Heart right ventricle (tissue), 16 donors: ENCODE measurements around the gene EFNA4. TPM values are rescaled to one million over a fixed set of nuclear protein-coding genes. Genes with fewer than 3 reads are reported as not detected.

ENCODE experiments used
- ATAC-seq, 8 donors: fragments of 200-7000 bp; cut with Tn5 transposase; one replicate each; pipeline ENCODE4 v1.9.1; 2020; ENCODE audit warnings: mild to moderate bottlenecking in 8 of 8, moderate library complexity in 8 of 8, moderate number of reproducible peaks in 1 of 8
- DNase-seq, 2 donors: peaks; one replicate each; pipeline ENCODE4 v3.0.0-alpha.2; 2020
- H3K27ac ChIP-seq, 10 donors: fragments of 200-600 bp; sonication (generic) in 2 of 10; one replicate each; pipeline versions ENCODE4 v1.5.0 to v1.8.0; 2020 to 2022; ENCODE audit warnings: mild to moderate bottlenecking in 3 of 10
- H3K27me3 ChIP-seq, 7 donors: fragments of 200-600 bp; one replicate each; pipeline ENCODE4 v1.8.0; 2021 to 2022; ENCODE audit warnings: mild to moderate bottlenecking in 2 of 7
- H3K36me3 ChIP-seq, 9 donors: fragments of 200-600 bp; sonication (generic) in 1 of 9; one replicate each; pipeline versions ENCODE4 v1.5.0 to v1.8.0; 2020 to 2022; ENCODE audit warnings: mild to moderate bottlenecking in 2 of 9
- H3K4me1 ChIP-seq, 9 donors: fragments of 200-600 bp; sonication (generic) in 1 of 9; one replicate each; pipeline versions ENCODE4 v1.5.0 to v1.8.0; 2020 to 2022; ENCODE audit warnings: mild to moderate bottlenecking in 4 of 9
- H3K4me3 ChIP-seq, 10 donors: fragments of 200-600 bp; sonication (generic) in 2 of 10; one replicate each; pipeline versions ENCODE4 v1.5.0 to v1.8.0; 2020 to 2022; ENCODE audit warnings: mild to moderate bottlenecking in 7 of 10, moderate library complexity in 2 of 10
- H3K9me3 ChIP-seq, 11 donors: fragments of 200-600 bp in 10 of 11; sonication (generic) in 2 of 11; one replicate each; pipeline versions ENCODE4 v1.5.0 to v1.8.0; 2013 to 2022; ENCODE audit warnings: mild to moderate bottlenecking in 2 of 11, control low read depth in 1 of 11, moderate library complexity in 1 of 11
- CTCF ChIP-seq, 9 donors: fragments of 200-600 bp; sonication (generic) in 2 of 9; IDR thresholded peaks; one replicate each; pipeline versions ENCODE4 v1.5.0 to v1.8.0; 2021 to 2022; ENCODE audit warnings: antibody characterized with exemption in 9 of 9, mild to moderate bottlenecking in 5 of 9, moderate library complexity in 1 of 9
- WGBS, 2 donors: extraction: QIAGEN DNeasy Blood & Tissue Kit; methylation state at CpG; one replicate each; pipeline ENCODE4 v1.1.7; 2013; ENCODE audit warnings: inconsistent platforms in 1 of 2; 5-methylcytosine and 5-hydroxymethylcytosine counted together
- intact Hi-C, 10 donors: fragments of 100-400 bp; cut with DNase I; formaldehyde crosslinking; loops; one replicate each; pipeline versions ENCODE4 v1.11.1 to v1.14.2; 2022
- polyA plus RNA-seq, 2 donors: library from polyadenylated mRNA; stranded (reverse); fragments of 200-250 nt; gene quantifications; one replicate each; pipeline ENCODE4 v1.2.3, GENCODE V29; 2013
- total RNA-seq, 10 donors: library from RNA; stranded (reverse); fragmentation: NEBNext Ultra II Directional in 3 of 10; extraction: Animal tissue kit (Norgen Biotek cat#: 25700) in 3 of 10; gene quantifications; one replicate each; pipeline versions ENCODE4 v1.2.1 to v1.2.4, GENCODE V29; 2021 to 2023
- donor health status: Arrhythmogenic right ventricular cardiomyopathy.
- donor health status: ischemic (EF 13 %, LVEDD 7.1; RV severe dilation, severe dysfunction).
- donor health status: healthy with polysubstance abuse.
- donor health status: DM: no; HTN: yes; CAD: no.
- donor health status: DM: no; HTN: no; CAD: no.
- donor health status: ischemic (EF 25% LVEDD 6.9; RV normal size, moderate dysfunction).
- donor health status: ischemic (EF 25% LVEDD 5.7; RV mildly dilated, moderate dysfunction).
- donor health status: healthy.
- donor health status: DM: yes; HTN: yes; CAD: no.
- donor health status: Ischemic cardiomyopathy.
- donor health status: ischemic (EF 35%, LVEDD 5.7; RV mildly dilated, moderate dysfunction).
- donor health status: nonischemic (EF 11% LVEDD 7.7; RV severe dilation, severe dysfunction).
- donor health status: DM: yes; HTN: yes; CAD: no.
- donor health status: PGD.
- donor health status: ischemic (EF 29% LVEDD 5.4; RV normal size, mild dysfunction).
- donor health status: nonischemic (EF 23%, LVEDD 6.1; RV moderate dilation, normal function).

Gene EFNA4
- total and polyA plus RNA-seq, 12 donors = 0.49 to 5.4 (median 1.9) TPM

- DNase-seq (no peak), ATAC-seq (no peak)
- 92 to 93% methylated on average over 3 of the region's 3 CpGs for WGBS, 2 donors
- Histone ChIP-seq H3K4me1 (peaks cover 0 to 24% (median 18%) of the 10 kb centered on the region in 9 donors), H3K27ac (no peak overlapping the region), H3K36me3 (peaks cover 0 to 10% (median 0%) of the 10 kb centered on the region in 9 donors), H3K27me3 (peaks cover 0 to 8% (median 0%) of the 10 kb centered on the region in 7 donors), H3K4me3 (no peak overlapping the region), H3K9me3 (no peaks in the 10 kb centered on the region)
- intact Hi-C loops = no loop called here
- no peak for TF ChIP-seq CTCF (IDR thresholded peaks at IDR 0.05)
These were observed 10.1 kb downstream of the EFNA4 start for GRCh38 chr1:155073377-155074242.

DNA sequence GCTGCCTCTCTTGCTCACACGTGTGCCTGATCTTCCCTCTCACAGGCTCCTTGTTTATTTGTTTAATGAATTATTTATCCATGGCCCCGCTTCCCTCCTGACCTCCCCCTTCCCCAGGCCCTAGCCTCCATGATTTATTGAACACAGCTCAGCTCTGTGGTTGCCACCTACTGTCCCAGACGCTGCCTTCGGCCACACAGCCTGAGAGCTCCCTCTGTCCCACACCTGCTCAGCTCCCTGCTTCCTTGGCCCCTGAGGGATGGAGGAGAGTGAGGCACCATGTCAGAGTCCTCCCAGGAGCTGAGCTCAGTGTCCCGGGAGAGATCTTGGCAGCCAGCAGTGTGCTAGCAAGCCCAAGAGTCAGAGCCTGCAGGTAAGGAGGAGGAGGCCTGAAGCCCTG is 12.0 kb downstream of the EFNA4 start:
- Histone ChIP-seq H3K36me3 (no peaks in the 10 kb centered on the region), H3K27ac (no peak overlapping the region), H3K27me3 (peaks cover 10 to 27% (median 13%) of the 10 kb centered on the region in 7 donors), H3K4me3 (no peak overlapping the region), H3K4me1 (peaks cover 16 to 38% (median 27%) of the 10 kb centered on the region in 9 donors), H3K9me3 (no peaks in the 10 kb centered on the region)
- TF ChIP-seq CTCF (IDR thresholded peaks at IDR 0.05) = no peak
- WGBS, 2 donors = 74 to 76% methylated on average over 5 of the region's 5 CpGs
- DNase-seq (no peak), ATAC-seq (no peak)
- intact Hi-C loops = no loop called here

DNA sequence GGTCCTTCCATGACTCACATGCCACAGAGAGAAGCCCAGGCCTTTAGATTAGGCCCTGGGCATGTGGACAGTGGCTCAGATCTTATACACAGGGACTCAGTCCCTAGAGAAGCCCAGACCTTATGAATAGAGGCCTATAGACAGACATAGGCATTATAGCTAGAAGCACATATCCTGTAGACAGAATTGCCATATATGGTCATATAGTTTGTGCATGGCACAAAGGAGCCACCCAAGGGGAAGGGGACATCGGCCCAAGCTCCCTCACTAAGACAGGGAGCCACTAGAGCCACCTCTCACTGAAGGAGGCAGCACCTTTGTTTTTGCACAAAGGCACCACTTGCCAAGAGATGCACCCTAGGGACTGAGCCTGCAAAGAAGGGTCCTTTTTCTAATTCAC is 12.8 kb downstream of the EFNA4 start:
- 78% methylated on average over 1 of the region's 1 CpG for WGBS, 2 donors
- no peak for TF ChIP-seq CTCF (IDR thresholded peaks at IDR 0.05)
- Histone ChIP-seq H3K27me3 (peaks cover 18 to 35% (median 21%) of the 10 kb centered on the region in 7 donors), H3K4me3 (no peak overlapping the region), H3K4me1 (peaks cover 21 to 38% (median 29%) of the 10 kb centered on the region in 9 donors), H3K36me3 (no peaks in the 10 kb centered on the region), H3K27ac (no peak overlapping the region), H3K9me3 (no peaks in the 10 kb centered on the region)
- intact Hi-C loops = no loop called here
- no peak for ATAC-seq
- no peak for DNase-seq

GRCh38 chr1:155077346-155077745 is 13.8 kb downstream of the EFNA4 start:
- Histone ChIP-seq H3K36me3 (no peaks in the 10 kb centered on the region), H3K27me3 (peaks cover 24 to 45% (median 31%) of the 10 kb centered on the region in 7 donors), H3K4me3 (no peak overlapping the region), H3K27ac (no peak overlapping the region), H3K4me1 (peaks cover 25 to 41% (median 36%) of the 10 kb centered on the region in 9 donors), H3K9me3 (no peaks in the 10 kb centered on the region)
- no peak for DNase-seq
- TF ChIP-seq CTCF (IDR thresholded peaks at IDR 0.05) = no peak
- intact Hi-C loops = no loop called here
- no peak for ATAC-seq
- 85 to 91% methylated on average over 3 of the region's 3 CpGs for WGBS, 2 donors
